Urothelium cell line (cell line): Measurements from ENCODE around the gene CEPT1.
A peak's percentile ranks its signal among the peaks of the same experiment; 100 is the strongest.
"Not testable (repeated sequence)": the region's sequence is repeated elsewhere in the genome, so short reads cannot be mapped to it uniquely, and the experiment has no call there.

Experiments used
- DNase-seq: peaks from one replicate; pipeline ENCODE4 v3.0.0; 2011; ENCODE audit warnings: low spot score, mixed read lengths
- FAIRE-seq: peaks from 2 replicates; lab custom pipeline; 2011; peaks lifted over from hg19 to GRCh38; lab: Jason Lieb, UNC

The CEPT1 gene

DNA sequence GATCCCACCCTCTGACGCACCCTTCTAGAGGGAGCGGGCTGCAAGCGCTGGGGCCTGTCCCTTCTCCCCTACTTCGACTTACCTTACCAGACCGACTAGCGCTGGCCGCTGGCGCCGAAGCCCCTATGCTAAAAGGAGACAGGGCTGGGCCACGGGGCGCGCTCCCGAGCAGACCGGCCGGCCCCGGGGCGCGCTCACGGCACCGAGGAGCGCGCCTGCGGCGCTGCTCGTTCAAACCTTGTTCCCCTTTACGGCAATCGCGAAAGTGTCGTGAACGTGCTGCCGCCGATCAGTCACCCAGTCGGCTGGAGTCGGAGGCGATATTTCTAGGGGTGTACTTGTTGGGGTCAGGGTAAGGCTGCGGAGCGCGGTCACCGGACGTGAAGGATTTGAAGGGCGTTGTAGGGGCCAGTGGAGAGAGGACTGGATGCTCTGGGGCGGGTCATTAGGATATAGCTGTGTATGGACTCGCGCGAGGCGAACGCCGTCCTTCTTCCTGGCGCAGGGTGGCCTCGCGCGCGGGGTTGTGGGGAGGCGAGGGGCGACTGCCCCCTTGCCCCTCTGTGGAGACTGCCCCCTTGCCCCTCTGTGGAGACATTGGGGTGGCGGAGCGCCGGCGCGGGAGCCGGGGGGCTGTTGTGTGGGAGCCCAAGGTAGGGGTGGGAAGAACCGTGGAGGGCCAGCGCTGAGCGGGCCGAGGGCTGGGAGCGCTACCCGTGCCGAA lies at the start of gene CEPT1, which contains the start of gene DRAM2:
TSS of gene CEPT1 (plus strand) at position 268 of the 724 bp plus-strand sequence. CDS start 7,492 bp downstream, outside the sequence.
TSS of gene DRAM2 (minus strand) at position 138 of the 724 bp plus-strand sequence. CDS start 8,539 bp downstream, outside the sequence.
- FAIRE-seq (peak; percentile 98), DNase-seq (peak; percentile 97)

DNA sequence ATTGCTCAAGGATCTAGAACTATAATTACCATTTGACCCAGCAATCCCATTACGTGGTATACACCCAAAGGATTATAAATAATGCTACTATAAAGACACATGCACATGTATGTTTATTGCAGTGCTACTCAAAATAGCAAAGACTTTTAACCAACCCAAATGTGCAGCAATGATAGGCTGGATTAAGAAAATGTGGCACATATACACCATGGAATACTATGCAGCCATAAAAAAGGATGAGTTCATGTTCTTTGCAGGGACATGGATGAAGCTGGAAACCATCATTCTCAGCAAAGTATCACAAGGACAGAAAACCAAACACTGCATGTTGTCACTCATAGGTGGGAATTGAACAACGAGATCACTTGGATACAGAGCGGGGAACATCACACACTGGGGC lies 44.6 kb upstream of the CEPT1 start:
- DNase-seq, FAIRE-seq: not testable (repeated sequence)

- no peak for FAIRE-seq
- no peak for DNase-seq
Measured at GRCh38 chr1:111097356-111098099, 42.5 kb upstream of the CEPT1 start.

GRCh38 chr1:111099289-111099688 lies 40.7 kb upstream of the CEPT1 start:
- DNase-seq = no peak
- no peak for FAIRE-seq

GRCh38 chr1:111101854-111102642 lies 38.0 kb upstream of the CEPT1 start:
- DNase-seq = no peak
- FAIRE-seq = no peak

DNA sequence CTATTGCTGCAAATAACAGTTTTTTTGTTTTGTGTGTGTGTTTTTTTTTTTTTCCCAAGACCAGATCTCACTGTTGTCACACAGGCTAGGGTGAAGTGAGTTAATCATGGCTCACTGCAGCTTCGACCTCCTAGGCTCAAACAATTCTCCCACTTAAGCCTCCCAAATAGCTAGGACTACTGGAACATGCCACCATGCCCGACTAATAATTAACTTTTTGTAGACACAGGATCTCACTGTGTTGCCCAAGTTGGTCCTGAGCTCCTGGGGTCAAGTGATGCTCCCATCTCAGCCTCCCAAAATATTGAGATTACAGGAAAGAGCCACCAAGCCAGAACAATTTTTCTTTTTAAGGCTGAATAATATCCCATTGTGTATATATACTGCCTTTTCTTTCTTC lies 35.0 kb upstream of the CEPT1 start:
- FAIRE-seq = no peak
- no peak for DNase-seq

DNA sequence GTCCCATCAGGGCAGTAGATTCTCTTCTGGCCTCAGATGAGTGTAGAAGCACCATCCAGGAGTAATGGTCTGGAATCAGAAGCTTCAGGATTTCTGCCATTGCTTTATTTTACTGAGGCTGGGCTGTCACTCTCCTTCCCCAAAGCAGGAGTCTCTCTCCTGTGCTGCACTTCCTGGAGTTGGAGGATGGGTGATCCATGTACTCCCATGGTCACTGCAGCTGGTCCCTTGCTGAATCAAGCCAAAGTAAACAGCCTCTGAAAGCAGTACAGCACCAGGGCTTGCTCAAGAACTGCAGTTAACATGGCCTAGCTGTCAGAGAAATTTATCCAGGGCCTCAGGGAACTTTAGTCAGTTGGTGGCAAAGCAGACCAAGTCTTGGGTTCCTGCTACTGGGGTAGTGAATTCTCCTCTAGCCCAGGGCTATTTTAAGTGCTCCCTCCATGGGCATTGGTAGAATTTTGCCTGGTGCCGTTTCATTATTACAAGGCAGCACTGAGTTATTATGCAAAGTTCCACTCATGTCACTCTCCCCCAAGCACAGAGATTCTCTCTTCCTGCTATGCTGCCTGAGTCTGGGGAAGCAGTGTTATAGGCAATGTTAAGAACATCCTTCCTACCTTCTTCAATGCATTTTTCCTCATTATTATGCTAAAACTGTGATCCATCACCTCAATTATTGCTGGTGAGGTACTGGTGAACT lies 29.7 kb upstream of the CEPT1 start:
- no peak for DNase-seq

GRCh38 chr1:111116496-111116895 lies 23.5 kb upstream of the CEPT1 start:
- DNase-seq = no peak
- FAIRE-seq = no peak

More for the DNA sequence above, 29.7 kb upstream of the CEPT1 start:
- no peak for FAIRE-seq

DNA sequence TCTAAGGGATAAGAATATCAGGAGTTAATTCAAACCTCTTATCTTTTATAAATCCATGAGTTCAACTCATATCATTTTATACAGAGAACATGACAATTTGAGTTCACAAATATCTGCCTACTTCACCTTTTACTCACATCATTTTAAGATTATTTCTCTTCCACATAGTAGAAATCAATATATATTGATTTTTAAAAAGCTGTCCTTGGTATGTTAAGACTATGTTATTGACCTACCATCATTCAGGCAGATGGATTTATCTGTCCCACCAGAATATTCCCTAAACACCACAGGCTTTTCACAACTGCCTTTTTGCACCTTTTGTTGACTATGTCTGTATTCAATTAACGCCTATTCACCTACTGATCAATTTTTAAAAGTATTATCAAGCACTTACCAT lies 13.7 kb upstream of the CEPT1 start:
- DNase-seq (no peak), FAIRE-seq (no peak)

GRCh38 chr1:111127923-111128643 lies 11.9 kb upstream of the CEPT1 start:
- no peak for FAIRE-seq
- DNase-seq = no peak

GRCh38 chr1:111129376-111129775 lies 10.6 kb upstream of the CEPT1 start:
- DNase-seq (no peak), FAIRE-seq (no peak)

- DNase-seq (no peak), FAIRE-seq (no peak)
Measured at GRCh38 chr1:111131693-111132092, 8.3 kb upstream of the CEPT1 start.

DNA sequence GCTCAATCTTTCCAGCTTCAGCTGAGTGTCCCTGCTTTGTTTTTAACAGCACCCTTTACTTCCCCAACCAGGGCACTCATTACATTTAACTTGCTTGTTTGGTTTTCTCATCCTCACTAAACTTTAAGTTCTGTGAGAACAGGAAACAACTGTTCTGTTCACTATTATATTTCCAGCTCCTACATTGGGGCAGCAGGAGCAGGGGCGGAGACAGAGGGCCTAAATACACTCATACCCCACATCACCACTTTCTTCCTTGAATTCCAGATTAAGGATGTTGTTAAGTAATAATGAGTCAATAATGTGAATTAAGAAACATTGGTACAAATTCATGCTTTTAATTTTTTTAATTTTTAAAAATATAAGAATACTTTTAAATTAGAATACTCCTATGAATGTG lies 6.2 kb upstream of the CEPT1 start:
- no peak for FAIRE-seq
- DNase-seq = no peak

GRCh38 chr1:111139324-111139955 lies 583 bp upstream of the CEPT1 start:
- FAIRE-seq (peak; percentile 20), DNase-seq (peak; percentile 80)

DNA sequence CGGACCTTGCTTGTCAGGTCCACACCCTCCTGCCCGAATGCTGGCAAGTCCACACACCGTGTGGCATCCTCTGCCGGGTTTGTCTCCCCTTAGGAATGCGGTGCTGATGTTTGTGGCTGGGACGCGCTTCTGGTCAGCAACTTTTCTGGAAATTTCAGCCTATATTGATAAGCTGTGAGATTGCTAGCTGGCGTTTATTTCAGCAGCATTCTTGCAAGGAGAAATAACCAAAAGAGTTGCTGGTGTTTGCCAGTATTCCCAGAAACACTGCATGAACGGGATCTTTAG lies 601 bp downstream of the CEPT1 start:
- FAIRE-seq (no peak), DNase-seq (peak; percentile 81)

GRCh38 chr1:111141245-111142220 lies 1.5 kb downstream of the CEPT1 start:
- FAIRE-seq = no peak
- DNase-seq = no peak

- FAIRE-seq (peak; percentile 48), DNase-seq (no peak)
Measured at GRCh38 chr1:111142356-111142975, 2.4 kb downstream of the CEPT1 start.

- no peak for FAIRE-seq
- no peak for DNase-seq
Measured at GRCh38 chr1:111145542-111145941, 5.5 kb downstream of the CEPT1 start.
